ENCODE data around the gene CYP4F11. TPM values are rescaled to one million over a fixed set of nuclear protein-coding genes. Genes with fewer than 3 reads are reported as not detected.

Gene CYP4F11
- total and polyA plus RNA-seq, 12 donors, result 0.09 to 2.1 (median 0.56) TPM; not detected in 4

- no peaks in the 10 kb centered on the region for H3K9me3 ChIP-seq
- H3K27ac ChIP-seq, result no peak within 1 kb of the TSS
- no peak for DNase-seq
- TF ChIP-seq, protein P1, sequence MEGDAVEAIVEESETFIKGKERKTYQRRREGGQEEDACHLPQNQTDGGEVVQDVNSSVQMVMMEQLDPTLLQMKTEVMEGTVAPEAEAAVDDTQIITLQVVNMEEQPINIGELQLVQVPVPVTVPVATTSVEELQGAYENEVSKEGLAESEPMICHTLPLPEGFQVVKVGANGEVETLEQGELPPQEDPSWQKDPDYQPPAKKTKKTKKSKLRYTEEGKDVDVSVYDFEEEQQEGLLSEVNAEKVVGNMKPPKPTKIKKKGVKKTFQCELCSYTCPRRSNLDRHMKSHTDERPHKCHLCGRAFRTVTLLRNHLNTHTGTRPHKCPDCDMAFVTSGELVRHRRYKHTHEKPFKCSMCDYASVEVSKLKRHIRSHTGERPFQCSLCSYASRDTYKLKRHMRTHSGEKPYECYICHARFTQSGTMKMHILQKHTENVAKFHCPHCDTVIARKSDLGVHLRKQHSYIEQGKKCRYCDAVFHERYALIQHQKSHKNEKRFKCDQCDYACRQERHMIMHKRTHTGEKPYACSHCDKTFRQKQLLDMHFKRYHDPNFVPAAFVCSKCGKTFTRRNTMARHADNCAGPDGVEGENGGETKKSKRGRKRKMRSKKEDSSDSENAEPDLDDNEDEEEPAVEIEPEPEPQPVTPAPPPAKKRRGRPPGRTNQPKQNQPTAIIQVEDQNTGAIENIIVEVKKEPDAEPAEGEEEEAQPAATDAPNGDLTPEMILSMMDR (IDR thresholded peaks at IDR 0.05), result no peak
- no peak for ATAC-seq
- peaks cover 0 to 49% (median 34%) of the 10 kb centered on the region in 7 donors for H3K27me3 ChIP-seq
- WGBS, 2 donors, result 81 to 93% methylated on average over 3 of the region's 3 CpGs
- H3K4me1 ChIP-seq, result no peaks in the 10 kb centered on the region
- H3K4me3 ChIP-seq, result no peak within 1 kb of the TSS
- intact Hi-C loops (cut with DNase I), result no loop called here
- H3K36me3 ChIP-seq, result no peaks in the 10 kb centered on the region
Observed at GRCh38 chr19:15897738-15898276, 36.5 kb downstream of the CYP4F11 start, which contains the start of gene CYP4F2. Gene CYP4F2, minus strand, starts transcription at chr19:15898074. Its CDS starts 463 bp downstream, at chr19:15897611.

DNA sequence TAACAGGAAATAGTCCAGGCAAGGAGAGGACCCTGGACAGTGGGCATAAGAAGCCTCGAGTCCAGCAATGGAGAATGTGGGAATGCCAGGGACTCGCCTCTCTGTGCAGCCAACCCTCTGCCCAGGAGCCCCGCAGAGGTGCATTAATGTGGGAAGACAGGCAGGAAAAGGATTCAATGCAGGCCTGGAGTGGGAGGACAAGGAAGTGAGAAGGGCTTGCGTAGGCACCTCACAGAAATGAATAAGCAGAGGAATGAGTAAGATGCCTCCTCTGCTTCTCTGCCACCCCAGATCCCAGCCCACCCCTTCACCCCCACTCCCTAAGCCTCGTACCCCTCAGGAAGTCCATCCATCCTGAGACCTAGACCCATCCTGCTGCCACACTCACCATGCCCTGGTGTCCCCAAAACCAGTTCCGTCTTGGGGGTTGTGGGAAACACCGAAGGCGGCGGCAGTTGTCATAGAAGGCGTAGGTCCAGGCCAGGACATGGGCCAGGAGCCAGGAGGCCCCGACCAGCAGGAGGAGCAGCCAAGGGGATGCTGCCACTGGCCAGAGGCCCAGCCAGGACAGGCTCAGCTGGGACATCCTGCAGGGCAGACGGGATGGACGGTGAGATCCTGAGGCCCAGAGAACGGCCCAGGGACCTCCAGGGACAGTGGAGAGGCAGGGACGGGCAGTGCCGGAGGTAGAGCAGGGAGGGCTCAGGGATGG is 37.1 kb downstream of the CYP4F11 start:
- ATAC-seq, result no peak
- H3K36me3 ChIP-seq, result no peaks in the 10 kb centered on the region
- H3K9me3 ChIP-seq, result no peaks in the 10 kb centered on the region
- no peaks in the 10 kb centered on the region for H3K4me1 ChIP-seq
- peaks cover 0 to 49% (median 34%) of the 10 kb centered on the region in 7 donors for H3K27me3 ChIP-seq
- TF ChIP-seq, protein P1 (IDR thresholded peaks at IDR 0.05), result no peak
- intact Hi-C loops (cut with DNase I), result no loop called here
- H3K4me3 ChIP-seq, result no peak overlapping the region
- no peak overlapping the region for H3K27ac ChIP-seq
- DNase-seq, result no peak
- WGBS, 2 donors, result 74 to 79% methylated on average over 16 of the region's 16 CpGs

DNA sequence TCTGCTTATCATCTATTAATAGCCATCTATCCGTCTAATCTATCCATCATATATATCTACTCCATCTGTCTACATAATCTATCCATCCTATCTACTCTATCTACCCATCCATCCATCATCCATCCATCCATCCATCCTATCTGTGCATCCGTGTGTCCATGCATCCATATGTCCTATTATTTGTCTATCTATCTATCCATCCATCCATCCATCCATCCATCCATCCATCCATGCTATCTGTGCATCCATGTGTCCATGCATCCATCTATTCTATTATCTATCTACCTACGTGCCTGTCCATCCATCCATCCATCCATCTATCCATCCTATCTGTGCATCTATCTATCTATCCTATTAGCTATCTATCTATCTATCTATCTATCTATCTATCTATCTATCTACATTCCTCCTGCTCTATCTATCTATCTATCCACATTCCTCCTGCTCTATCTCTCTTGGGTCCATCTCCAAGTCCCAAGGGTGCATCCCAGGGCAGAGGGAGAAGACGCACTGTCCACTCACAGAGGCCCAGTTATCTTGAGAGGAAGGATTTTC is 38.4 kb downstream of the CYP4F11 start:
- no peaks in the 10 kb centered on the region for H3K36me3 ChIP-seq
- H3K9me3 ChIP-seq, result peaks cover 0 to 3% (median 0%) of the 10 kb centered on the region in 11 donors
- no peak overlapping the region for H3K27ac ChIP-seq
- no peak overlapping the region for H3K4me3 ChIP-seq
- TF ChIP-seq, protein P1 (IDR thresholded peaks at IDR 0.05), result no peak
- H3K27me3 ChIP-seq, result peaks cover 0 to 44% (median 26%) of the 10 kb centered on the region in 7 donors
- intact Hi-C loops (cut with DNase I), result no loop called here
- no peaks in the 10 kb centered on the region for H3K4me1 ChIP-seq
- ATAC-seq (no peak), DNase-seq (no peak)
- 70 to 72% methylated on average over 4 of the region's 4 CpGs for WGBS, 2 donors

DNA sequence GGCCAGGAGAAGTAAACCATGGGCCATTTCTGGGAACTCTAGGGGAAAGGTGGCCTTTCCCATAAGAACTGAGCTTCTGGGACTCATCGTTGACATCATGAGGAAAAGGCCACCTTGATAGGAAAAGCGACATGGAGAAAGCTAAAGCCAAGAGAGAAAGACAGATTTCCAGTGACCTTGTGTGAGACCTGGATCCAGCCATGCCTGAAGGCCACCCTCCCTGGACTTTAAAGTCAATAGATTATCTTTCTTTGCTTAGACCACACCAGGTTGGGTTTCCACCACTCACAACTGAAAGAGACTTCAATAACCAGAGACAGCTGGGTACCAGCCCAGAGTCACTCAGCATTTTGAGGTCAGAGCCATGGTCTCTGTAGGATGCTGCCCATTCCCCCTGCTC is 40.0 kb downstream of the CYP4F11 start:
- no peak for DNase-seq
- no peak for ATAC-seq
- H3K4me3 ChIP-seq, result no peak overlapping the region
- H3K27me3 ChIP-seq, result peaks cover 0 to 36% (median 15%) of the 10 kb centered on the region in 7 donors
- H3K4me1 ChIP-seq, result no peaks in the 10 kb centered on the region
- intact Hi-C loops (cut with DNase I), result no loop called here
- TF ChIP-seq, protein P1 (IDR thresholded peaks at IDR 0.05), result no peak
- H3K9me3 ChIP-seq, result peaks cover 0 to 3% (median 0%) of the 10 kb centered on the region in 11 donors
- no peak overlapping the region for H3K27ac ChIP-seq
- H3K36me3 ChIP-seq, result no peaks in the 10 kb centered on the region
- WGBS, 2 donors, result 69 to 83% methylated on average over 2 of the region's 2 CpGs
